Fibroblast of the aortic adventitia (primary cell): Measurements from ENCODE around the gene AGBL4. TPM values are rescaled to one million over a fixed set of nuclear protein-coding genes. Genes with fewer than 3 reads are reported as not detected.

Source experiments
- DNase-seq: peaks from one replicate; pipeline ENCODE4 v3.0.0-alpha.2; 2010; ENCODE audit warnings: low read depth
- H3K4me3 ChIP-seq: 2 replicates; pipeline ENCODE4 v1.5.1; 2011; ENCODE audit warnings: low read depth, mild to moderate bottlenecking, control low read depth, low read length, moderate library complexity
- CTCF ChIP-seq: IDR thresholded peaks from 2 replicates; pipeline ENCODE4 v1.5.1; 2011; ENCODE audit warnings: mild to moderate bottlenecking, low read length, control low read depth, inconsistent platforms; ENCODE audit not compliant: insufficient read depth
- total RNA-seq: library from RNA; depleted of rRNA; stranded (reverse); fragments of >200 nt; gene quantifications from 2 replicates; pipeline ENCODE4 v1.2.3, GENCODE V29; 2012; ENCODE audit warnings: low replicate concordance

The AGBL4 gene
- total RNA-seq, 1 donor, result not detected

DNA sequence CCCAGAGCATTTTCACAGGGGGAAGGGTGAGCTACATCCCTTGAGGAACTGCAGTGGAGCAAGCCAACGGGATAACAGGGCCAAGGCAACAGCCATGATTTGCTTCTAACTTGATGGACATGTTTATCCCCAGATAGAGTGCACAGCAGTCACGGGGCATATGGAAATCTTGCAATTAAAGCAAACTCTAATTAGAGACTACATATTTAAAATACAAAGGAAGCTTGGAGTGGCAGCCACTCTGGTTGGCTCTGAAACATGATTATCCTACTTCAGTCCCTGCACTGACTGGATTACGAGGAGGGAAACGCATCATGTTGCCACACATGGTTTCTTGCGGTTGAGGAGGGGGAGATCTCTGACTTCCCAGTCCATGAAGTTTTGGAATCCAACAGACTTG is 1307.8 kb downstream of the AGBL4 start:
- H3K4me3 ChIP-seq, result no peak overlapping the region
- no peak for DNase-seq
- no peak for TF ChIP-seq CTCF

DNA sequence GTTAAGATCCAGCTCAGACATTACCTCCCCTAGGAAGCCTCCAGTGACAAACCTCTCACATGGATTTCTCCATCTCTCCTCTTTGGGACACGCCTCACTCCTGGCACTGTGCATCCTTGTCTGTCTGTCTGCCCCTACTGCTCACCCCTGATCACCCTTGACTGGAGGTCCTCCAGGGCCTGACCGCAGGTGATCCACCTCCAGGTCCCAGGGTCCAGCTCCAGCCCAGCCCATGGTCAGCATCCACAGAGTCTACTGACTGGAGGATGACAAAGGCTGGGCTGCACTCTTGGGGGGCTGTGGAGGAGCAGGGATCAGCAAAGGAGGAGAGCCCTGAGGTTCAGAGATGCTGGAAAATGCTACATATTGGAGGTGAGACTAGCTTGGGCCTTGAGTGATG is 1312.8 kb downstream of the AGBL4 start:
- H3K4me3 ChIP-seq, result no peak overlapping the region
- no peak for TF ChIP-seq CTCF
- no peak for DNase-seq

DNA sequence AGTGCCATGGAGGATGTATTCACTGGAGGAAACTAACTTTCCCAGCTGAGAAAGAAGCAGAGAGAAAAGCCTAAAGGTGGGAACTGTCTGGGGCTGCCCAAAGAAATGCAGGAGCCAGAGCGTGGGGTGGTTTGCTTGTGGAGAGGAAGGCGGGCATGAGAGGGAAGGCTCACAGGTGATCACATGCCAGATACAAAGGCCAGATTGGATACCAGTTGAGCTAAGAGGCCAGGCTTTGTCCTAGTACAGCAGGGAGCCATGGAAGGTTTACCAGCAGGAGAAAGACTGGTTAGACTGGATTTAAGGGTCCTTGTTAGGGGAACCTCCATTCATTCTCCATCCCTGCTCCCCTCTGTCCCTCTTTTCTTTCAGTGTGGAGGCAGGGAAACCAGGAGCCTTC is 1313.4 kb downstream of the AGBL4 start:
- no peak for TF ChIP-seq CTCF
- no peak for DNase-seq
- H3K4me3 ChIP-seq, result no peak overlapping the region

DNA sequence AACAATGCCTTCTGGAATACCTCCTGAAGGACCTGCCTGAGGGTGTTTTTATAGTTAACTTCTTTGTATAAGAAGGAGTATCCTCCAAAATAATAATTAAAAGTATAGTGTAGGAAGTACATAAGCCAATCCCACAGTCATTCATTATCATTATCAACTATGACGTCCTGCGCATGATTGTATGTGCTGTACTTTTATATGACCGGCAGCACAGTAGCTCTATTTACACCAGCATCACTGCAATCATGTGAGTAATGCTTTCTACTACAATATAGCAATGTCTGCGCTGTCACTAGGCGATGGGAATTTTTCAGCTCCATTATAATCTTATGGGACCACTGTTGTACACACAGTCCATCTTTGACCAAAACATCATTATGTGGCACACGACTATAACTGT is 1319.0 kb downstream of the AGBL4 start:
- DNase-seq, result no peak
- H3K4me3 ChIP-seq, result no peak overlapping the region
- TF ChIP-seq CTCF, result no peak

DNA sequence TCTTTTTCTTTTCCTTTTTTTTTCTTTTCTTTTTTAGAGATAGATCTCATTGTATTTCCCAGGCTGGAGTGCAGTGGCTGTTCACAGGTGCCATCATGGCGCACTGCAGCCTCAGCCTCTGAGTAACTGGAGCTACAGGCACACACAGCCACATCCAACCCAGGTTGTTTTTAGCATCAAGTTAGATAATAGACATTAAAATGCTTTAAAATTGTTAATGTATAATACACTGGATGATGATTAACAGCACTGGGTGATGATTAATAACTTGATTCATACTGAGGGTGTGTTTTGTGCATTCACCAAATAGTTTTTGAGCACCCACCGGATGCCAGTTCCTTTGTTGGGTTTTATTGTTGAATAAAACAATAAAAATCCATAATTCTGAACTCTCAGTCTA is 1322.3 kb downstream of the AGBL4 start:
- no peak overlapping the region for H3K4me3 ChIP-seq
- TF ChIP-seq CTCF, result no peak
- DNase-seq, result no peak

DNA sequence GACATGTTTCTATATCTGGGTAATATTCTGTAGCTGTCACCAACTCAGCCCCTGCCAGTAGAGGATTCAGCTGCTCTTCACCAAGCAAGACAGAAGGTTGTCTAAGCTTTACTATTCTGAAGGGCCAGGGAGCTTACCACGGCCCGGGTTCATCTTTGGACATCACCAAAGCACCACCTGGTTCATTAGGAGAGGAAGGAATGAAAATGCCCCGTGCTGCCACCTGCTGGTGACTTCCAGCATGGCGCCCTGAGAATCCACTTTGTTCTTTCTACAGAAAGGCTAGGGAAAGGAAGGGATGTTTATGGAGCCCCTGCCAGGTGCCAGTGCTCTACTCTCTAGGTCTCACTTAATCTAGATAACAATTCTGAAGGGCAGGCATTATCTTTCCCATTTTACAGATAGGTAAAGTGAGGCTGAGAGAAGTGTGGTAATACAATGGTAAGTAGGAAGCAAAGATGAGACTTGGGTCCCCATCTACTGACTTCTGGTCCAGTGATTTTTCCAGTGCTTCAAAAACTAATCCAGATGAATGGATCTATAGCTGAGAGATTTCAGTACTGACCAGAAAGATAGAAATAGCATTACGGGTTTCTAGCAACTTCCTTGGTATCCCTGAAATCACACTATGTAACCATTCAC is 1326.6 kb downstream of the AGBL4 start:
- no peak overlapping the region for H3K4me3 ChIP-seq
- TF ChIP-seq CTCF, result peak; percentile 87
- peak; percentile 42 for DNase-seq

DNA sequence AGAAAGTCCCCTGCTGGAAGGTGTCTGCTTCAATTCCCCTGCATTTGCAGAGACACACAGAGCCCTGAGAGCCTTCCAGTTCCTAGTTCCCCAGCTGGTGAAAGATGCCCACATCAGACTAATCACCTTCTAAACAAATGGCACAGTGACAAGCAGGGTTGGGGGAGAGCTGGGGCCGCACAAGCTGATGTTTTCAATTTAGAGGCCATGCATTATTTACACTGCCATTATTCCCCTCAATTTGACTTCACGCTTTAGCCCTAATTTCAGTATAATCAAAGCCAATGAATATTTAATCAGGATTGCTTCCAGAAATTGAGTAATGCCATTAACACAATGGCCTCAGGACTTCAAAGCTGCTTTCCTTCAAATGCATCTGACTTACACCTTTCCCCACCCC is 1328.6 kb downstream of the AGBL4 start:
- no peak overlapping the region for H3K4me3 ChIP-seq
- DNase-seq, result no peak
- no peak for TF ChIP-seq CTCF
